ENCODE results near the gene MYO3B. TPM values are rescaled to one million over a fixed set of nuclear protein-coding genes. Genes with fewer than 3 reads are reported as not detected.

MYO3B gene
- total and polyA plus RNA-seq, 2 donors from 2014 or later: 3.5 to 6.4 TPM

- FAIRE-seq: no peak
- no peak overlapping the region for H3K9ac ChIP-seq (ENCODE audit: low read length in 3 of 3)
Observed at GRCh38 chr2:170215021-170215420, 37.1 kb downstream of the MYO3B start.

GRCh38 chr2:170216428-170216827, 38.5 kb downstream of the MYO3B start:
- no peak overlapping the region for H3K9ac ChIP-seq (ENCODE audit: low read length in 3 of 3)

More at GRCh38 chr2:170215021-170215420, 37.1 kb downstream of the MYO3B start:
- Histone ChIP-seq H3K4me3 (ENCODE audit: low read length in 3 of 3) (no peak overlapping the region), H3K36me3 (ENCODE audit: control insufficient read depth in 2 of 3, insufficient read depth in 3 of 3, low read length in 3 of 3) (no peaks in the 10 kb centered on the region), H3K27ac (ENCODE audit: low read depth in 2 of 2, low read length in 2 of 2) (no peak overlapping the region), H3K4me1 (ENCODE audit: control insufficient read depth in 2 of 3, insufficient read depth in 2 of 3, low read depth in 1 of 3, low read length in 3 of 3) (no peaks in the 10 kb centered on the region), H3K27me3 (ENCODE audit: control insufficient read depth, insufficient read depth, low read length) (no peaks in the 10 kb centered on the region), H3K9me3 (ENCODE audit: control insufficient read depth in 2 of 3, insufficient read depth in 1 of 3, low read length in 3 of 3) (no peaks in the 10 kb centered on the region)
- no peak for TF ChIP-seq CTCF (IDR thresholded peaks at IDR 0.05; ENCODE audit: borderline replicate concordance, extremely low read depth, insufficient read depth)
- intact Hi-C loops (cut with DNase I): no loop called here
- no peak for DNase-seq

GRCh38 chr2:170216981-170217380, 39.0 kb downstream of the MYO3B start:
- FAIRE-seq: no peak

More at GRCh38 chr2:170216428-170216827, 38.5 kb downstream of the MYO3B start:
- FAIRE-seq (no peak), DNase-seq (no peak)
- Histone ChIP-seq H3K9me3 (ENCODE audit: control insufficient read depth in 2 of 3, insufficient read depth in 1 of 3, low read length in 3 of 3) (no peaks in the 10 kb centered on the region), H3K36me3 (ENCODE audit: control insufficient read depth in 2 of 3, insufficient read depth in 3 of 3, low read length in 3 of 3) (no peaks in the 10 kb centered on the region), H3K4me3 (ENCODE audit: low read length in 3 of 3) (no peak overlapping the region), H3K27ac (ENCODE audit: low read depth in 2 of 2, low read length in 2 of 2) (no peak overlapping the region), H3K27me3 (ENCODE audit: control insufficient read depth, insufficient read depth, low read length) (no peaks in the 10 kb centered on the region), H3K4me1 (ENCODE audit: control insufficient read depth in 2 of 3, insufficient read depth in 2 of 3, low read depth in 1 of 3, low read length in 3 of 3) (no peaks in the 10 kb centered on the region)
- intact Hi-C loops (cut with DNase I): no loop called here
- TF ChIP-seq CTCF (IDR thresholded peaks at IDR 0.05; ENCODE audit: borderline replicate concordance, extremely low read depth, insufficient read depth): no peak

More at GRCh38 chr2:170216981-170217380, 39.0 kb downstream of the MYO3B start:
- no peak overlapping the region for H3K9ac ChIP-seq (ENCODE audit: low read length in 3 of 3)
- no peaks in the 10 kb centered on the region for H3K36me3 ChIP-seq (ENCODE audit: control insufficient read depth in 2 of 3, insufficient read depth in 3 of 3, low read length in 3 of 3)
- peak in 1 of 5 donors; percentile 16 for DNase-seq
- intact Hi-C loops (cut with DNase I): no loop called here
- H3K27me3 ChIP-seq (ENCODE audit: control insufficient read depth, insufficient read depth, low read length): no peaks in the 10 kb centered on the region
- no peaks in the 10 kb centered on the region for H3K4me1 ChIP-seq (ENCODE audit: control insufficient read depth in 2 of 3, insufficient read depth in 2 of 3, low read depth in 1 of 3, low read length in 3 of 3)
- H3K27ac ChIP-seq (ENCODE audit: low read depth in 2 of 2, low read length in 2 of 2): no peak overlapping the region
- H3K4me3 ChIP-seq (ENCODE audit: low read length in 3 of 3): no peak overlapping the region
- no peaks in the 10 kb centered on the region for H3K9me3 ChIP-seq (ENCODE audit: control insufficient read depth in 2 of 3, insufficient read depth in 1 of 3, low read length in 3 of 3)
- no peak for TF ChIP-seq CTCF (IDR thresholded peaks at IDR 0.05; ENCODE audit: borderline replicate concordance, extremely low read depth, insufficient read depth)
